Esophagus squamous epithelium (tissue), 4 donors: ENCODE measurements around the gene DNAJB13.

ENCODE experiments used
- CTCF ChIP-seq, 6 experiments: fragments of 450-650 bp in 4 of 6; fragments of 200-600 bp in 2 of 6; sonication (generic) in 2 of 6; IDR thresholded peaks; one replicate each; pipeline ENCODE4 v1.5.1; 2016 to 2019; ENCODE audit warnings: antibody characterized with exemption in 6 of 6, mild to moderate bottlenecking in 4 of 6, moderate library complexity in 4 of 6
- POLR2A ChIP-seq, 4 donors: fragments of 450-650 bp; IDR thresholded peaks; one replicate each; pipeline ENCODE4 v1.6.1; 2017; ENCODE audit warnings: antibody characterized with exemption in 4 of 4, mild to moderate bottlenecking in 4 of 4, moderate library complexity in 3 of 4

- TF ChIP-seq CTCF (IDR thresholded peaks at IDR 0.05) = no peak
- TF ChIP-seq POLR2A (IDR thresholded peaks at IDR 0.05) = no peak
These were observed 53.3 kb downstream of the DNAJB13 start for GRCh38 chr11:74004046-74004695.
